ENCODE measurements around the gene ATP1A4.

- TF ChIP-seq CTCF (IDR thresholded peaks at IDR 0.05; ENCODE audit: control extremely low read depth in 1 of 3, insufficient read depth in 1 of 3, low read depth in 1 of 3, low read length in 3 of 3) (no peak), NANOG (IDR thresholded peaks at IDR 0.05; ENCODE audit: insufficient read depth, low read depth, low read length, poor library complexity, severe bottlenecking) (no peak), BRCA1 (IDR thresholded peaks at IDR 0.05; ENCODE audit: low read depth, low read length) (no peak), EZH2 (IDR thresholded peaks at IDR 0.05; ENCODE audit: low read depth, low read length, severe bottlenecking) (no peak), BACH1 (IDR thresholded peaks at IDR 0.05; ENCODE audit: low read length) (no peak), CREB1 (IDR thresholded peaks at IDR 0.05) (no peak), TAF1 (IDR thresholded peaks at IDR 0.05; ENCODE audit: low read depth, low read length) (no peak), USF2 (IDR thresholded peaks at IDR 0.05; ENCODE audit: low read length) (no peak), SP1 (IDR thresholded peaks at IDR 0.05; ENCODE audit: low read depth, low read length) (no peak)
Measured at GRCh38 chr1:160179336-160179735, 27.9 kb downstream of the ATP1A4 start.
